Measurements from ENCODE around the gene MYOM3. TPM values are rescaled to one million over a fixed set of nuclear protein-coding genes. Genes with fewer than 3 reads are reported as not detected.
A peak's percentile ranks its signal among the peaks of the same experiment; 100 is the strongest.

Gene MYOM3
- total RNA-seq, 2 experiments from 2014 or later, result not detected

DNA sequence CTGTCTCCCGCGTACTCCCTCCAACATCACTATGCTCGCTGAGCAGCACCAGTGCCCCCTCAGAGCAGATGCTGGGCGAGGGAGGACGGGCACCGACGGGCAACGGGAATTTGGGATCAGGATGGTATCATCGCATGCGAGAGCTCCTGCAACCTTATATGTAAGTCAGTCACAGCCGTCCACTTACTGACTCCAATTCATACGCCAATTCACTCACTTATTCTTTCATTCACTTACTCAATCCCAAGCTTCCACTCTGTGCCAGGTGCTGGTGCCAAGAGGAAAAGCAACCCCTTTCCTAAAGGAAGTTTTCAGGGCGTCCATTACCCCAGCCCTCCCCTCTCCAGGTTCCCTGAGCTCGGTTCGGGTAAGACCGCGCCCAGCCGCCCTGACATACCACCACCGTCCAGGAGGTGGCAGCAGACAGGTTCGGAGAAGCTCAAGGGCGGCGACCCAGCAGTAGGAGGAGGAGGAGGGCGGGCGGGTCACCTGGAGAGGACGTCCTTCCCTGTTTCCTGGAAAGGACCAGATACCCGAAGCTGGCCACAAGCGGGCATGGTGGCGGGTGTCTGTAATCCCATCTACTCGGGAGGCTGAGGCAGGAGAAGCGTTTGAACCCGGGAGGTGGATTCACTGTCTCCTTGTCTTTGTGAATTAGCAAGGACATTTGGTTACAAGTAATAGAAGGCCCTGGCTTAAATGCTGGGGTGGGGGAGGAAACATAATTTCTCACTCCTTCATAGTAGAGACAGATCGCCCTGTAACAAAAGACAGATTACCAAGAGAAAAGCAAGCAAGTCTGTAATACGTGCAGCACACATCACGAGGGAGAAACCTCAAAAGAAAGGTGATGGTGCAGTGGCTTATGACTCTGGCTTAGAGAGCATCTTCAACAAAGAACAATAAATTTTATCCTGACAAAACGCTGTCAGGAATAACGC, 38.6 kb upstream of the MYOM3 start:
- ChIA-PET CTCF (interaction anchor here (0.5 to 4.4 kb wide), 61 partner anchors 9 to 673 kb away, joined by 3 to 101 read pairs (median 4); partner anchors contain the start of genes IFNLR1, NIPAL3, SRSF10 and STPG1), POLR2A (interaction anchor here (0.6 to 1.0 kb wide), 2 partner anchors 42 to 49 kb away, joined by 3 to 5 read pairs; no protein-coding TSS in a partner anchor)
- DNase-seq (peak; percentile 91), ATAC-seq (peak; percentile 99)
- H3K27ac Mint-ChIP-seq, result no peak overlapping the region
- H3K9me3 Mint-ChIP-seq (ENCODE audit: insufficient read depth), result no peaks in the 10 kb centered on the region
- H3K4me3 Mint-ChIP-seq, result peak overlapping the region; percentile 44
- peaks cover 15% of the 10 kb centered on the region for H3K4me1 Mint-ChIP-seq (ENCODE audit: low read depth)
- no peaks in the 10 kb centered on the region for H3K36me3 Mint-ChIP-seq (ENCODE audit: low read depth)
- peaks cover 35% of the 10 kb centered on the region for H3K27me3 Mint-ChIP-seq (ENCODE audit: low read depth)

DNA sequence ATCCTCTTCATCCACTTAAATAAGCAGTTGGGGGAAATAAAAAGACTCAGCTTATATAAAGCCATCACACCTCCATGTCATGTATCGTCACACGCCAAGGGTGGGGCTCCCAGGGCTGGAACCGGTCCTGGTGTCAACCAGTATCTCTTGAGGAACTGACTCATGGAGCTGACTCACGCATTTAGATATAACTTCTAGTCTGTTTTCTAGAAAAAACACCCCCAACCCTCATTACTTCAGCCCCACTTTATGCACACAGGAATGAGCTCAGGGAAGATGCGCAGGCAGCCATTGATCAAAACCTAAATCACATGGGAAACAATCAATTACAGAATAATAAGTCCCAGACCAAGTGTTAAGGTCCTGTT, 37.9 kb upstream of the MYOM3 start:
- no peak overlapping the region for H3K4me3 Mint-ChIP-seq
- H3K27ac Mint-ChIP-seq, result no peak overlapping the region
- H3K36me3 Mint-ChIP-seq (ENCODE audit: low read depth), result no peaks in the 10 kb centered on the region
- peak; percentile 24 for DNase-seq
- no peak for ATAC-seq
- CTCF ChIA-PET, result interaction anchor here (0.5 to 4.4 kb wide), 54 partner anchors 8 to 674 kb away, joined by 3 to 101 read pairs (median 5); partner anchors contain the start of genes IFNLR1, NIPAL3, SRSF10 and STPG1
- H3K27me3 Mint-ChIP-seq (ENCODE audit: low read depth), result peaks cover 35% of the 10 kb centered on the region
- no peaks in the 10 kb centered on the region for H3K9me3 Mint-ChIP-seq (ENCODE audit: insufficient read depth)
- POLR2A ChIA-PET, result interaction anchor here (0.6 to 1.0 kb wide), 2 partner anchors 22 to 43 kb away, joined by 3 read pairs; no protein-coding TSS in a partner anchor
- peaks cover 15% of the 10 kb centered on the region for H3K4me1 Mint-ChIP-seq (ENCODE audit: low read depth)

DNA sequence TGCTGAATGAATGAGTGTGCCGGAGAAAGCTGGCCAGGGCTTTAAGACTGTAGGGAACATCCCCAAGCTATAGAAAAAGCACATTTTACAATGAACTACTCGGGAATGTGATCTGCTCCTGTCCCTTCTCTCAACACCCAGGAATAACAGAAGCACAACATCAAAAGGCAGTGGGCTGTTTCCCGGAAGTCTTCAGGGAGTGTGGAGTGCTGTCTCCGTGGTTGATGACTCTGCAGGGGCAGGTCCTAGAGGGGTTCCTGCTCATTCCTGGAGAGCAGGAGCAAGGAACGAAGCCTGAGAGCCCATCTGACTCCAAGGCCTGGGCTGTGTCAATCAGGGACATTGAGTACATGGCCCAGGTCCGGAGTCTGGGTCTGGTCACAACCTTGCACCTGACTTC, 35.9 kb upstream of the MYOM3 start:
- H3K36me3 Mint-ChIP-seq (ENCODE audit: low read depth), result no peaks in the 10 kb centered on the region
- ChIA-PET CTCF (interaction anchor here (0.8 to 3.2 kb wide), 4 partner anchors 51 to 244 kb away, joined by 3 to 19 read pairs (median 10); no protein-coding TSS in a partner anchor), POLR2A (no interaction called here)
- H3K27ac Mint-ChIP-seq, result no peak overlapping the region
- DNase-seq (no peak), ATAC-seq (no peak)
- H3K4me3 Mint-ChIP-seq, result no peak overlapping the region
- no peaks in the 10 kb centered on the region for H3K9me3 Mint-ChIP-seq (ENCODE audit: insufficient read depth)
- H3K27me3 Mint-ChIP-seq (ENCODE audit: low read depth), result peaks cover 34% of the 10 kb centered on the region
- H3K4me1 Mint-ChIP-seq (ENCODE audit: low read depth), result peaks cover 15% of the 10 kb centered on the region

DNA sequence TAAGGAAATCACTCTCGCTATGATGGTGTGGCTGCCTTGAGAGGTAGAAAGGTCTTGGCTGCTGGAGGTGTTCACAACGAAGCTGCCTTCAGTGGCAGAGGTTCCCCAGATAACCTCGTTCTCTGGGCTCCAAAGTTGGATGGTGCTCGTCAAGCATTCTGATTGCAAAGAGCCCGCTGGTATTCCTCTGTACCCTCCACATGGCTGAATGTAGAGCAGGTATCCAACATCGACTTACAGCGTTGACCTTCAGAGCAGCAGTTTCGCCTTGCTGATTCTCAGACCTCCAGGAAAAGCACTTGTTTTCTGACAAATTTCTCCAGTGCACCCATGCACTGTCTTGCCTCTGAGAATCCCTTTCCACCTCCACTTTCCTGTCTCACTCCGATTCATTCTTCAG, 35.3 kb upstream of the MYOM3 start:
- H3K4me3 Mint-ChIP-seq, result no peak overlapping the region
- no peaks in the 10 kb centered on the region for H3K36me3 Mint-ChIP-seq (ENCODE audit: low read depth)
- DNase-seq (no peak), ATAC-seq (no peak)
- POLR2A ChIA-PET, result no interaction called here
- H3K4me1 Mint-ChIP-seq (ENCODE audit: low read depth), result peaks cover 15% of the 10 kb centered on the region
- CTCF ChIA-PET, result interaction anchor here (1.8 to 3.2 kb wide), 2 partner anchors 236 to 244 kb away, joined by 15 to 19 read pairs; no protein-coding TSS in a partner anchor
- H3K27ac Mint-ChIP-seq, result no peak overlapping the region
- H3K9me3 Mint-ChIP-seq (ENCODE audit: insufficient read depth), result no peaks in the 10 kb centered on the region
- peaks cover 31% of the 10 kb centered on the region for H3K27me3 Mint-ChIP-seq (ENCODE audit: low read depth)

DNA sequence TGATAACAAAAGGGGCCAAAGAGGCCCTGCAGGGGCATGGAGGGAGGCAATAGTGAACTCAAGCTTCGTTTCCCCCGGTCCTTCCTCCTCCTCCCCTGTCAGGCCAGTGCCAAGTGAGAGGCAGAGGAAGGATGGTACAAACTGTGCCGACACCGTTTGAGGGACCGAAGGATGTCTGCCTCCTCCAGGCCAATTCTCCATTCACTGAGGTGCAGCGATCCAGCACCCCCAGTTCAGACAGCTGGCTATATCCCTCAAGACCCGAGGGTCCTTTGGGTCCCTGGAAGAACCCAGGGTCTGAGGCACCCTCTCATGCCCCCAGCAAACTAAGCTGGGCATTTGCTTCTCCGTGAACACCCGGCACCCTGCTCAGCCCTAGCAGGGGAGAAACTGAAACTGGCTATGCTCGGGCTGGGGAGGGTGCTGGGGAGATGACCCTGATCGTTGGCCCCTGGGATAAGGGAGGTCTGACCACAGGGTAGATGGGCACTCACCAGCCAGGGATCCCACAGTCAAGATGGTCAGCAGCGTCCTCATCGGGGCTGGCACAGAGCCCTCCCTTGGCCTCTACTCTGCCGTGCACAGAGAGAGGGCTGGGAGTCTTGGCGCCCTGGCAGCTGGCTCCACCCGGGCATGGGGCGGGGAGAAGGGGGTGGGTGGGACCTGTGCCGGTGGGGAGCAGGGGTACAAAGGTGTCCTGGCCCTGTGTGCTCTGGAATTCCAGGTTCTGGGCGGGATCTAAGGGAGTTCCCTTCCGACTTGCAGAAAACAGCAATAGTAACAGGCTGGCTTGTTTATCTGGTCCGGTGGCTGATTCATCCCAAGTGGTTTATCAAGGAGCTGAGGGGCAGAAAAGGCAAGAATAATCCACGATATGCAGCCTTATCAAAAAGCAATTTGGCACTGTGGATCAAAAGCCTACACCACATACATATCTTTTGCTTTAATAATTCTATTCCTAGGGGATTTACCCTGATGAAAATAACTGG, 30.9 kb upstream of the MYOM3 start, which contains the start of gene IL22RA1:
Gene IL22RA1, minus strand, starts transcription at position 595 of the 989 bp plus-strand sequence. Its CDS starts 58 bp downstream, at position 537.
- no peak for DNase-seq
- no peak within 1 kb of the TSS for H3K27ac Mint-ChIP-seq
- POLR2A ChIA-PET, result interaction anchor here (0.5 to 0.6 kb wide), 2 partner anchors 24 to 426 kb away, joined by 3 read pairs; no protein-coding TSS in a partner anchor

GRCh38 chr1:24141311-24141997, 29.5 kb upstream of the MYOM3 start:
- no peak overlapping the region for H3K4me3 Mint-ChIP-seq
- H3K27ac Mint-ChIP-seq, result no peak overlapping the region
- peaks cover 11% of the 10 kb centered on the region for H3K27me3 Mint-ChIP-seq (ENCODE audit: low read depth)
- H3K4me1 Mint-ChIP-seq (ENCODE audit: low read depth), result peaks cover 7% of the 10 kb centered on the region
- no peaks in the 10 kb centered on the region for H3K9me3 Mint-ChIP-seq (ENCODE audit: insufficient read depth)
- no peak for DNase-seq
- ChIA-PET POLR2A (no interaction called here), CTCF (interaction anchor here (2.5 kb wide), 1 partner anchor 9 kb away, joined by 9 read pairs; no protein-coding TSS in a partner anchor)
- H3K36me3 Mint-ChIP-seq (ENCODE audit: low read depth), result no peaks in the 10 kb centered on the region
- ATAC-seq, result no peak

More for the DNA sequence above, 30.9 kb upstream of the MYOM3 start, which contains the start of gene IL22RA1:
- no peak for ATAC-seq
- Mint-ChIP-seq H3K4me1 (ENCODE audit: low read depth) (peaks cover 7% of the 10 kb centered on the region), H3K36me3 (ENCODE audit: low read depth) (no peaks in the 10 kb centered on the region), H3K27me3 (ENCODE audit: low read depth) (peaks cover 14% of the 10 kb centered on the region), H3K4me3 (no peak within 1 kb of the TSS), H3K9me3 (ENCODE audit: insufficient read depth) (no peaks in the 10 kb centered on the region)
- CTCF ChIA-PET, result interaction anchor here (0.6 to 2.5 kb wide), 2 partner anchors 8 to 475 kb away, joined by 3 to 9 read pairs; no protein-coding TSS in a partner anchor

- no peak for DNase-seq
- no peak overlapping the region for H3K27ac Mint-ChIP-seq
- no peaks in the 10 kb centered on the region for H3K36me3 Mint-ChIP-seq (ENCODE audit: low read depth)
- ChIA-PET POLR2A (no interaction called here), CTCF (interaction anchor here (2.5 kb wide), 1 partner anchor 10 kb away, joined by 9 read pairs; no protein-coding TSS in a partner anchor)
- no peak for ATAC-seq
- H3K27me3 Mint-ChIP-seq (ENCODE audit: low read depth), result peaks cover 12% of the 10 kb centered on the region
- H3K9me3 Mint-ChIP-seq (ENCODE audit: insufficient read depth), result no peaks in the 10 kb centered on the region
- H3K4me1 Mint-ChIP-seq (ENCODE audit: low read depth), result peaks cover 7% of the 10 kb centered on the region
- no peak overlapping the region for H3K4me3 Mint-ChIP-seq
Measured at GRCh38 chr1:24140741-24141181, 28.8 kb upstream of the MYOM3 start.

GRCh38 chr1:24139841-24140425, 28.0 kb upstream of the MYOM3 start:
- ChIA-PET CTCF (interaction anchor here (2.0 kb wide), 1 partner anchor 10 kb away, joined by 5 read pairs; no protein-coding TSS in a partner anchor), POLR2A (no interaction called here)
- Mint-ChIP-seq H3K27me3 (ENCODE audit: low read depth) (peaks cover 13% of the 10 kb centered on the region), H3K36me3 (ENCODE audit: low read depth) (no peaks in the 10 kb centered on the region), H3K9me3 (ENCODE audit: insufficient read depth) (peaks cover 3% of the 10 kb centered on the region), H3K4me1 (ENCODE audit: low read depth) (peaks cover 7% of the 10 kb centered on the region), H3K27ac (no peak overlapping the region), H3K4me3 (no peak overlapping the region)
- ATAC-seq (no peak), DNase-seq (no peak)

GRCh38 chr1:24139222-24139489, 27.2 kb upstream of the MYOM3 start:
- Mint-ChIP-seq H3K27me3 (ENCODE audit: low read depth) (peaks cover 17% of the 10 kb centered on the region), H3K4me1 (ENCODE audit: low read depth) (peaks cover 7% of the 10 kb centered on the region), H3K9me3 (ENCODE audit: insufficient read depth) (peaks cover 6% of the 10 kb centered on the region), H3K27ac (no peak overlapping the region), H3K4me3 (no peak overlapping the region), H3K36me3 (ENCODE audit: low read depth) (no peaks in the 10 kb centered on the region)
- ChIA-PET CTCF (interaction anchor here (0.6 to 2.0 kb wide), 2 partner anchors 11 to 12 kb away, joined by 3 to 5 read pairs; no protein-coding TSS in a partner anchor), POLR2A (no interaction called here)
- DNase-seq (no peak), ATAC-seq (no peak)

- Mint-ChIP-seq H3K36me3 (ENCODE audit: low read depth) (no peaks in the 10 kb centered on the region), H3K27me3 (ENCODE audit: low read depth) (peaks cover 19% of the 10 kb centered on the region), H3K4me1 (ENCODE audit: low read depth) (peaks cover 7% of the 10 kb centered on the region), H3K27ac (no peak overlapping the region), H3K9me3 (ENCODE audit: insufficient read depth) (peaks cover 6% of the 10 kb centered on the region), H3K4me3 (no peak overlapping the region)
- DNase-seq, result no peak
- ChIA-PET CTCF (interaction anchor here (0.6 to 2.0 kb wide), 2 partner anchors 11 to 12 kb away, joined by 3 to 5 read pairs; no protein-coding TSS in a partner anchor), POLR2A (no interaction called here)
- ATAC-seq, result no peak
Measured at GRCh38 chr1:24138476-24139221, 26.7 kb upstream of the MYOM3 start.

Measured in activated CD8-positive, alpha-beta T cell treated with anti-CD3 and anti-CD28 coated beads, Interleukin-2, amount 10 ng/mL, durations not matched to agents 7 days and 5 days (primary cell).